Panc1 (cell line): ENCODE data around the gene C19orf12. TPM values are rescaled to one million over a fixed set of nuclear protein-coding genes. Genes with fewer than 3 reads are reported as not detected.

Experiments used
- ATAC-seq: fragments of 200-7000 bp; cut with Tn5 transposase; 2 replicates; pipeline ENCODE4 v1.9.1; 2020; ENCODE audit warnings: mild to moderate bottlenecking, moderate library complexity
- BruUV-seq: library from RNA; stranded (reverse); fragments of 400-500 nt; replicated peaks from 2 replicates; lab custom pipeline; 2021; lab: Mats Ljungman, UMichigan
- CTCF ChIA-PET: fragments of 300-600 bp; sonication (Branson Sonifier 250); formaldehyde crosslinking; loops from one replicate; lab custom pipeline; 2022; ENCODE audit warnings: antibody characterized with exemption; lab: Charles Lee
- POLR2A ChIA-PET: fragments of 300-600 bp; sonication (Branson Sonifier 250); formaldehyde crosslinking; loops from one replicate; lab custom pipeline; 2022; ENCODE audit warnings: antibody characterized with exemption; lab: Charles Lee
- DNase-seq: peaks from one replicate; pipeline ENCODE4 v3.0.0-alpha.2; 2010; ENCODE audit warnings: low read depth, low spot score
- H3K27ac ChIP-seq: 2 replicates; pipeline ENCODE4 v1.5.1; 2011; ENCODE audit warnings: mild to moderate bottlenecking, low read length, inconsistent platforms
- H3K27me3 ChIP-seq: fragments of 200-500 bp; sonication (Bioruptor generic); 2 replicates; pipeline ENCODE4 v1.6.0; 2014; ENCODE audit warnings: low read length, inconsistent platforms; ENCODE audit not compliant: control insufficient read depth, insufficient read depth
- H3K36me3 ChIP-seq: fragments of 200-500 bp; sonication (Bioruptor generic); 2 replicates; pipeline ENCODE4 v1.5.1; 2014; ENCODE audit warnings: inconsistent platforms, mild to moderate bottlenecking, low read length, moderate library complexity; ENCODE audit not compliant: control insufficient read depth, insufficient read depth
- H3K4me1 ChIP-seq: 2 replicates; pipeline ENCODE4 v1.5.1; 2011; ENCODE audit warnings: inconsistent platforms, mild to moderate bottlenecking, low read length, moderate library complexity; ENCODE audit not compliant: control insufficient read depth, insufficient read depth
- H3K4me3 ChIP-seq, 2 experiments: 2 replicates each; pipeline ENCODE4 v1.5.1; 2011 to 2012; ENCODE audit warnings: low read depth in 2 of 2, low read length in 2 of 2, mild to moderate bottlenecking in 2 of 2, inconsistent platforms in 1 of 2, moderate library complexity in 1 of 2
- H3K9me3 ChIP-seq: fragments of 200-500 bp; sonication (Bioruptor generic); 2 replicates; pipeline ENCODE4 v1.5.1; 2014; ENCODE audit warnings: low read depth, mild to moderate bottlenecking, inconsistent platforms, low read length, moderate library complexity; ENCODE audit not compliant: control insufficient read depth, insufficient read depth
- POLR2AphosphoS5 ChIP-seq: IDR thresholded peaks from 2 replicates; pipeline ENCODE4 v1.6.1; 2012; ENCODE audit warnings: mild to moderate bottlenecking, low read depth, low read length, moderate library complexity
- REST ChIP-seq, 2 experiments: IDR thresholded peaks; 2 replicates each; pipeline ENCODE4 v1.6.1; 2011 to 2012; ENCODE audit warnings: low read depth in 2 of 2, control low read depth in 1 of 2, low read length in 1 of 2, mild to moderate bottlenecking in 1 of 2, moderate library complexity in 1 of 2; ENCODE audit not compliant: insufficient read depth in 1 of 2
- SIN3A ChIP-seq: IDR thresholded peaks from 2 replicates; pipeline ENCODE4 v1.6.1; 2012; ENCODE audit warnings: low read depth, mild to moderate bottlenecking, low read length, moderate library complexity, borderline replicate concordance; ENCODE audit not compliant: insufficient read depth
- TCF7L2 ChIP-seq: IDR thresholded peaks from 2 replicates; pipeline ENCODE4 v1.6.1; 2011; ENCODE audit warnings: mild to moderate bottlenecking, low read depth, low read length, inconsistent platforms
- in situ Hi-C: cut with HindIII; loops from 2 replicates; pipeline ENCODE4 v1.10.0; 2016; ENCODE audit warnings: low sequenced_read_pairs, low pct_unique_long_range_greater_than_20kb
- intact Hi-C: fragments of 100-400 bp; cut with micrococcal nuclease; formaldehyde crosslinking; loops from one replicate; pipeline ENCODE4 v1.10.0; 2022; ENCODE audit not compliant: unreplicated experiment
- total RNA-seq: library from RNA; stranded (reverse); gene quantifications from one replicate; pipeline ENCODE4 v1.2.1, GENCODE V29; 2021; ENCODE audit not compliant: unreplicated experiment
- TF ChIP-seq, protein P1 (sequence below): fragments of 450-650 bp; IDR thresholded peaks from 2 replicates; pipeline ENCODE4 v1.5.1; 2017; ENCODE audit warnings: mild to moderate bottlenecking

The C19orf12 gene
- total RNA-seq, 1 experiment from 2014 or later, result 43.4 TPM

GRCh38 chr19:29667901-29668341 is 47.1 kb downstream of the C19orf12 start:
- in situ Hi-C loops (no loop called here), intact Hi-C loops (loop anchor here (2.0 kb wide), 1 partner anchor 57 kb away; no protein-coding TSS in a partner anchor)
- no peaks in the 10 kb centered on the region for H3K27me3 ChIP-seq
- BruUV-seq, result no TSS peak
- no peaks in the 10 kb centered on the region for H3K9me3 ChIP-seq
- ChIA-PET CTCF (interaction anchor here (0.6 to 2.9 kb wide), 4 partner anchors 31 to 167 kb away, joined by 4 to 13 read pairs (median 6); no protein-coding TSS in a partner anchor), POLR2A (interaction anchor here (0.7 kb wide), 1 partner anchor 35 kb away, joined by 4 read pairs; no protein-coding TSS in a partner anchor)
- no peak for TF ChIP-seq SIN3A
- no peak for TF ChIP-seq POLR2AphosphoS5
- no peak for TF ChIP-seq REST (IDR thresholded peaks at IDR 0.05; ENCODE audit: insufficient read depth in 1 of 2, low read depth in 2 of 2, low read length in 1 of 2)
- no peak for TF ChIP-seq TCF7L2
- TF ChIP-seq, protein P1, sequence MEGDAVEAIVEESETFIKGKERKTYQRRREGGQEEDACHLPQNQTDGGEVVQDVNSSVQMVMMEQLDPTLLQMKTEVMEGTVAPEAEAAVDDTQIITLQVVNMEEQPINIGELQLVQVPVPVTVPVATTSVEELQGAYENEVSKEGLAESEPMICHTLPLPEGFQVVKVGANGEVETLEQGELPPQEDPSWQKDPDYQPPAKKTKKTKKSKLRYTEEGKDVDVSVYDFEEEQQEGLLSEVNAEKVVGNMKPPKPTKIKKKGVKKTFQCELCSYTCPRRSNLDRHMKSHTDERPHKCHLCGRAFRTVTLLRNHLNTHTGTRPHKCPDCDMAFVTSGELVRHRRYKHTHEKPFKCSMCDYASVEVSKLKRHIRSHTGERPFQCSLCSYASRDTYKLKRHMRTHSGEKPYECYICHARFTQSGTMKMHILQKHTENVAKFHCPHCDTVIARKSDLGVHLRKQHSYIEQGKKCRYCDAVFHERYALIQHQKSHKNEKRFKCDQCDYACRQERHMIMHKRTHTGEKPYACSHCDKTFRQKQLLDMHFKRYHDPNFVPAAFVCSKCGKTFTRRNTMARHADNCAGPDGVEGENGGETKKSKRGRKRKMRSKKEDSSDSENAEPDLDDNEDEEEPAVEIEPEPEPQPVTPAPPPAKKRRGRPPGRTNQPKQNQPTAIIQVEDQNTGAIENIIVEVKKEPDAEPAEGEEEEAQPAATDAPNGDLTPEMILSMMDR, result no peak; the same call in 1 of the 2 replicates
- no peak for ATAC-seq
- peaks cover 54% of the 10 kb centered on the region for H3K4me1 ChIP-seq
- no peaks in the 10 kb centered on the region for H3K36me3 ChIP-seq
- H3K4me3 ChIP-seq, result peak overlapping the region in 1 of 2 experiments; percentile 77; a peak in 1 of 4 replicates
- DNase-seq, result no peak
- peak overlapping the region; percentile 40; the same call in 1 of the 2 replicates for H3K27ac ChIP-seq

DNA sequence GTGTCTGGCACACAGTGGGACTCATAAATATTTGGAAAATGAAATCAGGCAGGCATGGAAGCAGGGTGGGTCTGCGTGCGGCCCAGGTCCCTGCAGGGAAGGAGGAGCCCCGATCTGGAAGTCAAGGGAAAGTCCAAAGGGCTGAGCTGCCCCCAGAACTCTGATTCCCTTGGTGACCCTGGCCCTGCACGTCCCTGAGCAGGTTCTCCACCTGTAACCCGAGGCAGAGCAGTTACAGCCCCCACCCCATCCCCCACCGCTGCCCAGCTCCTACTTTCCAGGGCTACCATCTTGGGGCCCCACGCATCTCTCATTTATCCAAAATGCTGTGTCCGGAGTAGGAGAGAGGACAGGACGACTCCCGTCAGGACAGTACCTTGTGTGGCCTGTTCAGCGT is 47.7 kb downstream of the C19orf12 start:
- CTCF ChIA-PET, result interaction anchor here (0.6 to 2.9 kb wide), 3 partner anchors 57 to 69 kb away, joined by 4 to 13 read pairs (median 7); partner anchors contain the start of gene POP4
- H3K4me3 ChIP-seq, result peak overlapping the region; percentile 71 to 77
- H3K27ac ChIP-seq, result peak overlapping the region; percentile 78
- TF ChIP-seq TCF7L2, result no peak
- TF ChIP-seq, protein P1, result no peak
- TF ChIP-seq REST (IDR thresholded peaks at IDR 0.05; ENCODE audit: insufficient read depth in 1 of 2, low read depth in 2 of 2, low read length in 1 of 2), result no peak
- TF ChIP-seq SIN3A, result no peak
- no peak for TF ChIP-seq POLR2AphosphoS5
- peaks cover 58% of the 10 kb centered on the region for H3K4me1 ChIP-seq
- DNase-seq, result no peak
- BruUV-seq, result no TSS peak
- H3K9me3 ChIP-seq, result no peaks in the 10 kb centered on the region
- no peaks in the 10 kb centered on the region for H3K36me3 ChIP-seq
- POLR2A ChIA-PET, result no interaction called here
- no peaks in the 10 kb centered on the region for H3K27me3 ChIP-seq
- in situ Hi-C loops, result no loop called here
- intact Hi-C loops, result no loop called here
- ATAC-seq, result no peak
